AG04450 (cell line): ENCODE measurements around the gene ZNF14. TPM values are rescaled to one million over a fixed set of nuclear protein-coding genes. Genes with fewer than 3 reads are reported as not detected.
"Not testable (repeated sequence)": the region's sequence is repeated elsewhere in the genome, so short reads cannot be mapped to it uniquely, and the experiment has no call there.

Source experiments
- CTCF ChIA-PET: fragments of 300-600, 350-600 bp; formaldehyde crosslinking; extraction: SDS; loops from one replicate; lab custom pipeline; 2022; ENCODE audit warnings: antibody characterized with exemption, inconsistent platforms; lab: Charles Lee
- POLR2A ChIA-PET: fragments of 350-600 bp; formaldehyde crosslinking; extraction: SDS; loops from one replicate; lab custom pipeline; 2021; ENCODE audit warnings: antibody characterized with exemption, inconsistent platforms; lab: Yijun Ruan, JAX
- DNase-seq: peaks from one replicate; pipeline ENCODE4 v3.0.0-alpha.2; 2011; ENCODE audit warnings: low read depth, low spot score
- H3K27ac ChIP-seq: one replicate; pipeline ENCODE4 v1.5.1; 2012; ENCODE audit warnings: low read depth, low read length, control low read depth
- H3K27me3 ChIP-seq: one replicate; pipeline ENCODE4 v1.6.0; 2012; ENCODE audit warnings: low read length; ENCODE audit not compliant: control insufficient read depth, insufficient read depth
- H3K4me3 ChIP-seq: 2 replicates; pipeline ENCODE4 v1.5.1; 2011; ENCODE audit warnings: mild to moderate bottlenecking, low read depth, low read length, control low read depth
- H3K9me3 ChIP-seq: 2 replicates; pipeline ENCODE4 v1.5.1; 2012; ENCODE audit warnings: low read length; ENCODE audit not compliant: control insufficient read depth, insufficient read depth
- CTCF ChIP-seq: IDR thresholded peaks from 2 replicates; pipeline ENCODE4 v1.5.1; 2011; ENCODE audit warnings: low read depth, low read length, control low read depth, inconsistent platforms
- polyA plus RNA-seq: library from polyadenylated mRNA; depleted of rRNA; stranded (reverse); fragments of >200 nt; gene quantifications from 2 replicates; pipeline ENCODE4 v1.2.3, GENCODE V29; 2011

The ZNF14 gene
- polyA plus RNA-seq, 1 experiment: 4.2 TPM

GRCh38 chr19:19668230-19669012 is 64.5 kb downstream of the ZNF14 start, which contains the start of gene ZNF101:
Gene ZNF101 (plus strand): TSS chr19:19668839. CDS start chr19:19668964, 125 bp downstream.
- H3K27ac ChIP-seq: peak within 1 kb of the TSS; percentile 61
- H3K9me3 ChIP-seq: peaks cover 28% of the 10 kb centered on the region
- no peak for TF ChIP-seq CTCF
- ChIA-PET POLR2A (interaction anchor here (0.6 kb wide), 2 partner anchors 18 to 136 kb away, joined by 3 to 4 read pairs; no protein-coding TSS in a partner anchor), CTCF (no interaction called here)
- no peaks in the 10 kb centered on the region for H3K27me3 ChIP-seq
- DNase-seq: peak; percentile 70
- H3K4me3 ChIP-seq: peak within 1 kb of the TSS; percentile 91

GRCh38 chr19:19665420-19665948 is 67.4 kb downstream of the ZNF14 start:
- DNase-seq, H3K27ac ChIP-seq, H3K4me3 ChIP-seq, H3K27me3 ChIP-seq, POLR2A ChIA-PET, CTCF ChIA-PET: not testable (repeated sequence)
- H3K9me3 ChIP-seq: peaks cover 17% of the 10 kb centered on the region; the same call in 1 of the 2 replicates

GRCh38 chr19:19663256-19664120 is 69.4 kb downstream of the ZNF14 start, which contains the start of gene ATP13A1:
Gene ATP13A1 (minus strand): TSS chr19:19663676. CDS start chr19:19663666, 10 bp downstream.
- CTCF ChIA-PET: interaction anchor here (0.7 to 3.0 kb wide), 2 partner anchors 131 to 157 kb away, joined by 6 to 8 read pairs; no protein-coding TSS in a partner anchor
- peak within 1 kb of the TSS; percentile 93 for H3K27ac ChIP-seq
- POLR2A ChIA-PET: interaction anchor here (0.6 to 1.0 kb wide), 6 partner anchors 9 to 237 kb away, joined by 3 to 7 read pairs (median 4); partner anchors contain the start of genes ZNF253, ZNF506 and ZNF93
- DNase-seq: peak; percentile 94
- TF ChIP-seq CTCF: no peak
- peak within 1 kb of the TSS; percentile 100 for H3K4me3 ChIP-seq
- H3K27me3 ChIP-seq: no peaks in the 10 kb centered on the region
- peaks cover 12% of the 10 kb centered on the region; the same call in 1 of the 2 replicates for H3K9me3 ChIP-seq

- Histone ChIP-seq H3K9me3 (peaks cover 12% of the 10 kb centered on the region; the same call in 1 of the 2 replicates), H3K4me3 (peak overlapping the region; percentile 100), H3K27me3 (no peaks in the 10 kb centered on the region), H3K27ac (peak overlapping the region; percentile 47)
- ChIA-PET POLR2A (no interaction called here), CTCF (interaction anchor here (1.4 to 3.0 kb wide), 2 partner anchors 19 to 131 kb away, joined by 6 to 8 read pairs; partner anchors contain the start of gene GMIP)
- no peak for DNase-seq
- no peak for TF ChIP-seq CTCF
Measured at GRCh38 chr19:19662871-19663255, 70.0 kb downstream of the ZNF14 start.

GRCh38 chr19:19662344-19662743 is 70.6 kb downstream of the ZNF14 start:
- CTCF ChIA-PET: interaction anchor here (0.6 to 3.0 kb wide), 3 partner anchors 18 to 130 kb away, joined by 3 to 8 read pairs (median 6); partner anchors contain the start of gene GMIP
- no peaks in the 10 kb centered on the region for H3K27me3 ChIP-seq
- H3K27ac ChIP-seq: no peak overlapping the region
- H3K9me3 ChIP-seq: peaks cover 12% of the 10 kb centered on the region; the same call in 1 of the 2 replicates
- TF ChIP-seq CTCF: no peak
- H3K4me3 ChIP-seq: peak overlapping the region; percentile 100
- POLR2A ChIA-PET: no interaction called here
- DNase-seq: no peak
